Ovary (tissue), 3 donors: ENCODE measurements around the gene MRPL39.

Experiments used
- EP300 ChIP-seq: sonication (generic); formaldehyde crosslinking; IDR thresholded peaks from one replicate; pipeline ENCODE4 v1.6.1; 2017; ENCODE audit warnings: antibody characterized with exemption
- POLR2A ChIP-seq: fragments of 450-650 bp; IDR thresholded peaks from one replicate; pipeline ENCODE4 v1.6.1; 2017; ENCODE audit warnings: antibody characterized with exemption, mild to moderate bottlenecking, moderate library complexity
- TF ChIP-seq, protein P1 (sequence below), 3 donors: fragments of 450-650 bp in 2 of 3; fragments of 200-600 bp in 1 of 3; IDR thresholded peaks; one replicate each; pipeline versions ENCODE4 v1.5.1 to v1.8.0; 2016 to 2022; ENCODE audit warnings: antibody characterized with exemption in 3 of 3, mild to moderate bottlenecking in 1 of 3
- donor health status: DM: no; HTN: no; CAD: no.

DNA sequence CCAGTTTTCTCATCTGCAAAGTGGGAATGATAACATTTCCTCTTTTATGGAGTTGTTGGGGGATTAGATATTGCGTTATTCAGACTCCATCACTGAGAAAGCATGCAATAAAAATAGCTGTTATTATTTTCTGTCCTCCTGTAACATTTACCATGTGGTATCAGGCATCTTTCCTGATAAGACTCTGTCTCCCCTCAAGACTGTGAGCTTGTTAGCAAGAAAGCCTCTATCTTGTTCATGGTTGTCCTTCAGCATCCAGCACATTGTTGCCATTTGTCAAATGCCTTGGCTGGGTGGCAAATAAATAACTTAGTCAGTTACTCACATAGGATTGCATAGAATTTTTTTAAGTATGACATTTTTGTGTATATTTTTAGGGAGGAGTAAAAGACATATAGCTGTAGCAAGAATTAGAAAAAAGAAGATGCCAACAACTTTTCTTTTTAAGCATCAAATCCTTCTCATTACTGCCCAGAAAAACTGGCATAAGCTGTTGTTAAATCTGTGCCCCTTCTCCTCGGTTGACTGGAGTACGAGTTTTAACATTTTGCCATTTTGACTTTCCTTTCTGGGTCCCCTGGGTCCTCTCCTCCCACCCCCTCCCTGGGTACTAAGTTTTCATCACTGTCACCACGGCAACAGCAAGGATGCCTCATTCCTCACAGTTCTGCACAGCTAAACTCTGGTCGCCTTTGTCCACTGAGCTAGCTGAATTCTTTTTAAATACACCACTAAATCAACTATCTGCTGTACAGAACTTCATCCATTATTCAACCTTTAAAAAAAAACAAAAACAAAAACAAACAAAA, 30.8 kb upstream of the MRPL39 start:
- TF ChIP-seq, protein P1, sequence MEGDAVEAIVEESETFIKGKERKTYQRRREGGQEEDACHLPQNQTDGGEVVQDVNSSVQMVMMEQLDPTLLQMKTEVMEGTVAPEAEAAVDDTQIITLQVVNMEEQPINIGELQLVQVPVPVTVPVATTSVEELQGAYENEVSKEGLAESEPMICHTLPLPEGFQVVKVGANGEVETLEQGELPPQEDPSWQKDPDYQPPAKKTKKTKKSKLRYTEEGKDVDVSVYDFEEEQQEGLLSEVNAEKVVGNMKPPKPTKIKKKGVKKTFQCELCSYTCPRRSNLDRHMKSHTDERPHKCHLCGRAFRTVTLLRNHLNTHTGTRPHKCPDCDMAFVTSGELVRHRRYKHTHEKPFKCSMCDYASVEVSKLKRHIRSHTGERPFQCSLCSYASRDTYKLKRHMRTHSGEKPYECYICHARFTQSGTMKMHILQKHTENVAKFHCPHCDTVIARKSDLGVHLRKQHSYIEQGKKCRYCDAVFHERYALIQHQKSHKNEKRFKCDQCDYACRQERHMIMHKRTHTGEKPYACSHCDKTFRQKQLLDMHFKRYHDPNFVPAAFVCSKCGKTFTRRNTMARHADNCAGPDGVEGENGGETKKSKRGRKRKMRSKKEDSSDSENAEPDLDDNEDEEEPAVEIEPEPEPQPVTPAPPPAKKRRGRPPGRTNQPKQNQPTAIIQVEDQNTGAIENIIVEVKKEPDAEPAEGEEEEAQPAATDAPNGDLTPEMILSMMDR (IDR thresholded peaks at IDR 0.05) = no peak
- TF ChIP-seq POLR2A (no peak), EP300 (no peak)
